Epithelial cell of esophagus (primary cell): ENCODE data around the gene ZNF181.

Source experiments
- DNase-seq: peaks from one replicate; pipeline ENCODE4 v3.0.0; 2010; ENCODE audit warnings: low read depth
- H3K4me3 ChIP-seq: 2 replicates; pipeline ENCODE4 v1.5.1; 2011; ENCODE audit warnings: mild to moderate bottlenecking, low read length, control low read depth
- CTCF ChIP-seq: IDR thresholded peaks from 2 replicates; pipeline ENCODE4 v1.5.1; 2011; ENCODE audit warnings: low read depth, mild to moderate bottlenecking, low read length, control low read depth, inconsistent platforms; ENCODE audit not compliant: insufficient read depth; ENCODE audit errors: missing control alignments

Gene ZNF181

GRCh38 chr19:34759218-34759917 is 25.3 kb downstream of the ZNF181 start:
- no peak overlapping the region for H3K4me3 ChIP-seq
- no peak for DNase-seq
- no peak for TF ChIP-seq CTCF

- peak; percentile 18 for DNase-seq
- no peak for TF ChIP-seq CTCF
- H3K4me3 ChIP-seq, result no peak overlapping the region
These were observed 32.3 kb downstream of the ZNF181 start for GRCh38 chr19:34766386-34766785.

- no peak for DNase-seq
- TF ChIP-seq CTCF, result no peak
- H3K4me3 ChIP-seq, result no peak overlapping the region
These were observed 33.9 kb downstream of the ZNF181 start for GRCh38 chr19:34767951-34768350.

- peak; percentile 93 for DNase-seq
- TF ChIP-seq CTCF, result no peak
- peak within 1 kb of the TSS; percentile 80 for H3K4me3 ChIP-seq
These were observed 38.9 kb downstream of the ZNF181 start, which contains the start of gene ZNF599 for GRCh38 chr19:34772697-34773554. Gene ZNF599, minus strand, starts transcription at chr19:34773215. Its CDS starts 374 bp downstream, at chr19:34772841.

GRCh38 chr19:34773555-34773864 is 39.5 kb downstream of the ZNF181 start:
- peak overlapping the region; percentile 80 for H3K4me3 ChIP-seq
- DNase-seq, result no peak
- no peak for TF ChIP-seq CTCF

- H3K4me3 ChIP-seq, result no peak overlapping the region
These were observed 40.8 kb downstream of the ZNF181 start for GRCh38 chr19:34774857-34775256.

More at GRCh38 chr19:34774857-34775256, 40.8 kb downstream of the ZNF181 start:
- TF ChIP-seq CTCF, result no peak
- no peak for DNase-seq
